ENCODE data around the gene TMEM167A. TPM values are rescaled to one million over a fixed set of nuclear protein-coding genes. Genes with fewer than 3 reads are reported as not detected.
"Not testable (repeated sequence)": the region's sequence is repeated elsewhere in the genome, so short reads cannot be mapped to it uniquely, and the experiment has no call there.

Gene TMEM167A
- total RNA-seq, 4 donors from 2014 or later = 17.7 to 46.2 (median 36.4) TPM

DNA sequence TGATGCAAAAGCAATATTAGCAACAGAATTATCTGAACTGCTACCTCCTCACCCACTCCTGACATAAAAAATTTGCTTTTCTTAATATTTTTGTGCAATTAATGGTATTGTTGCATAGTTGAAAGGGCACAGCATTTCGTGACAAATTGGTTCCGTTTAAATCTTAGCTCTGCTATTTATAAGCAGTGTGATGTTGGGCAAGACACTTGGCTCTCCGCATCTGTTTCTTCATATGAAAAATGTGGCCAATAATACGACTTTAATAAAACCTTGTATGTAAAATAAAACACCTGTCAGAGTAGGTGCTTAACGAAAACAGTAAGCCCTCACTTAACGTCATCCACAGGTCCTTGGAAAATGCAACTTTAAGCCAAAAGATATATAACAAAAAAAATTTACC lies 4.2 kb downstream of the TMEM167A start:
- TF ChIP-seq, protein P1, sequence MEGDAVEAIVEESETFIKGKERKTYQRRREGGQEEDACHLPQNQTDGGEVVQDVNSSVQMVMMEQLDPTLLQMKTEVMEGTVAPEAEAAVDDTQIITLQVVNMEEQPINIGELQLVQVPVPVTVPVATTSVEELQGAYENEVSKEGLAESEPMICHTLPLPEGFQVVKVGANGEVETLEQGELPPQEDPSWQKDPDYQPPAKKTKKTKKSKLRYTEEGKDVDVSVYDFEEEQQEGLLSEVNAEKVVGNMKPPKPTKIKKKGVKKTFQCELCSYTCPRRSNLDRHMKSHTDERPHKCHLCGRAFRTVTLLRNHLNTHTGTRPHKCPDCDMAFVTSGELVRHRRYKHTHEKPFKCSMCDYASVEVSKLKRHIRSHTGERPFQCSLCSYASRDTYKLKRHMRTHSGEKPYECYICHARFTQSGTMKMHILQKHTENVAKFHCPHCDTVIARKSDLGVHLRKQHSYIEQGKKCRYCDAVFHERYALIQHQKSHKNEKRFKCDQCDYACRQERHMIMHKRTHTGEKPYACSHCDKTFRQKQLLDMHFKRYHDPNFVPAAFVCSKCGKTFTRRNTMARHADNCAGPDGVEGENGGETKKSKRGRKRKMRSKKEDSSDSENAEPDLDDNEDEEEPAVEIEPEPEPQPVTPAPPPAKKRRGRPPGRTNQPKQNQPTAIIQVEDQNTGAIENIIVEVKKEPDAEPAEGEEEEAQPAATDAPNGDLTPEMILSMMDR (IDR thresholded peaks at IDR 0.05) = no peak
- TF ChIP-seq POLR2A (IDR thresholded peaks at IDR 0.05) = no peak
- Histone ChIP-seq H3K27ac (no peak overlapping the region), H3K27me3 (no peaks in the 10 kb centered on the region), H3K9me3 (no peaks in the 10 kb centered on the region), H3K4me1 (peaks cover 0 to 26% (median 7%) of the 10 kb centered on the region in 4 donors), H3K4me3 (no peak overlapping the region), H3K36me3 (no peaks in the 10 kb centered on the region)
- no peak for DNase-seq

- peaks cover 0 to 24% (median 7%) of the 10 kb centered on the region in 4 donors for H3K4me1 ChIP-seq
- no peaks in the 10 kb centered on the region for H3K27me3 ChIP-seq
- no peaks in the 10 kb centered on the region for H3K9me3 ChIP-seq
- no peaks in the 10 kb centered on the region for H3K36me3 ChIP-seq
- TF ChIP-seq, protein P1 (IDR thresholded peaks at IDR 0.05) = no peak
- no peak for TF ChIP-seq POLR2A (IDR thresholded peaks at IDR 0.05)
- no peak overlapping the region for H3K27ac ChIP-seq
- no peak for DNase-seq
- H3K4me3 ChIP-seq = no peak overlapping the region
Measured at GRCh38 chr5:83071286-83072051, 5.7 kb downstream of the TMEM167A start.

- no peak for DNase-seq
- Histone ChIP-seq H3K36me3 (no peaks in the 10 kb centered on the region), H3K9me3 (no peaks in the 10 kb centered on the region), H3K27ac (no peak overlapping the region), H3K4me3 (no peak overlapping the region), H3K4me1 (peaks cover 0 to 5% (median 2%) of the 10 kb centered on the region in 4 donors), H3K27me3 (no peaks in the 10 kb centered on the region)
- TF ChIP-seq POLR2A (IDR thresholded peaks at IDR 0.05) = no peak
- TF ChIP-seq, protein P1 (IDR thresholded peaks at IDR 0.05) = no peak
Measured at GRCh38 chr5:83069096-83069799, 7.9 kb downstream of the TMEM167A start.

DNA sequence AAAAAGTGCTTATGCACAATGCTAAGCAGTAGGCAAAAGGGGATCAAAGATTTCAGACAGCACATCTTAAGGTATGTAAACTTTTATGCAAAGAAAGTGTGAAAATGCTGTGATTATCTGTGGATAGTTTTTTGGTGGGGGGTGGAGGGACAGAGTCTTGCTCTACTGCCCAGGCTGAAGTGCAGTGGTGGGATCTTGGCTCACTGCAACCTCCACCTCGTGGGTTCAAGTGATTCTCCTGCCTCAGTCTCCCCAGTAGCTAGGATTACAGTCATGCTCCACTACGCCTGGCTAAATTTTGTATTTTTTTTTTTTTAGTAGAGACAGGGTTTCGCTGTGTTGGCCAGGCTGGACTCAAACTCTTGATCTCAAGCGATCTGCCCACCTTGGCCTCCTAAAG lies 9.8 kb downstream of the TMEM167A start:
- not testable (repeated sequence) for H3K36me3 ChIP-seq, H3K4me3 ChIP-seq, H3K4me1 ChIP-seq, DNase-seq, H3K27me3 ChIP-seq, H3K9me3 ChIP-seq, H3K27ac ChIP-seq

DNA sequence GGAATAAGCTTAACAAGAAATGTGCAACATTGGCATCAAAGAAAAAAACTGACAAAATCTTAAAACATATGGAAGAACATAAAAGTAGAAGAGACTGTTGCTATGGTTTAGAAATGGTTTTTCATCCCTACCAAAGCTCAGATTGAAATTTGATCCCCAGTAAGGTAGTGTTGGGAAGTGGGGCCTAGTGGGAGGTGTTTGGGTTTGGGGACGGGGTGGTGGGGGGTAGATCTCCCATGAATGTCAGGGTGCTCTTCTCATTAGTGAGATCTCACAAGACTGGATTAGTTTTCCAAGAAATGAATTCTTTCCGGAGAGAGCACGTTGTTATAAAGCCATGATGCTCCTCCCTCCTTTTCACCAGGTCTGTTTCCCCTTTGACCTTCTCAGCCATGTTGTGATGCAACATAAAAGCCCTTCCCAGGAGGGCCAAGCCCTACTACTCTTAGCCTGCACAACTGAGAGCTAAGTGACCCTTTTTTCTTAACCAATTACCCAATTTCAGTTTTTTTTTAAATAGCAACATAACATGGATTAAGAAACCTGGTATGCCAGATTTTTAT lies 10.6 kb downstream of the TMEM167A start:
- Histone ChIP-seq H3K36me3 (no peaks in the 10 kb centered on the region), H3K27ac (no peak overlapping the region), H3K27me3 (no peaks in the 10 kb centered on the region), H3K4me3 (no peak overlapping the region), H3K4me1 (no peaks in the 10 kb centered on the region), H3K9me3 (no peaks in the 10 kb centered on the region)
- TF ChIP-seq, protein P1 (IDR thresholded peaks at IDR 0.05) = no peak
- TF ChIP-seq POLR2A (IDR thresholded peaks at IDR 0.05) = no peak
- no peak for DNase-seq

DNA sequence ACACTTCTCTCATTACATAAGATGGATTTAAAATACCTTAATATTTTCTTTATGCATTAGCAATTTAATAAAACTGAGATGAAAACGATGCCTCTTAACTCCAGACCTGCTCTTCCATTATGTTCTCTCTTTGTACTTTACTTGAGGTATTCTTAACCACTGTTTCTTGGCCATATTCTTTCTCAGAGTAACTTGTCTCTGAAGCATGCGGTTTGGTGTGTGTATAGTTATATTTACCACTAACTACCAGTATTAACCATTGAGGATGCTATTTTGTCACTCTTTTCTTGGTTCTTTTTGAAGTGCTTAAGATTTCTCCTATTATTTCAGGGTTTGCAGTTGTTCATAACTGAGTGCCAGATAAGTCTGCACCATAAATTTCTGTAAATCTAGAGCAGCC lies 17.9 kb downstream of the TMEM167A start:
- no peak for DNase-seq
- Histone ChIP-seq H3K27me3 (no peaks in the 10 kb centered on the region), H3K27ac (no peak overlapping the region), H3K36me3 (peaks cover 0 to 5% (median 0%) of the 10 kb centered on the region in 3 donors), H3K4me1 (no peaks in the 10 kb centered on the region), H3K9me3 (no peaks in the 10 kb centered on the region), H3K4me3 (no peak overlapping the region)
- no peak for TF ChIP-seq POLR2A (IDR thresholded peaks at IDR 0.05)
- TF ChIP-seq, protein P1 (IDR thresholded peaks at IDR 0.05) = no peak

Data from Peyer's patch (tissue), 4 donors.